Esophagus muscularis mucosa (tissue), 4 donors: ENCODE data around the gene GNG8. TPM values are rescaled to one million over a fixed set of nuclear protein-coding genes. Genes with fewer than 3 reads are reported as not detected.
A peak's percentile ranks its signal among the peaks of the same experiment; 100 is the strongest.

Experiments
- DNase-seq: peaks from one replicate; pipeline ENCODE4 v3.0.0-alpha.2; 2017; ENCODE audit errors: extremely low spot score
- H3K27ac ChIP-seq, 4 donors: fragments of 200-600 bp; sonication (generic); replicated peaks in 1 of 4; 1 replicate in 3 of 4; 2 replicates in 1 of 4; pipeline ENCODE4 v1.5.1; 2016 to 2019; ENCODE audit warnings: mild to moderate bottlenecking in 1 of 4
- H3K27me3 ChIP-seq, 4 donors: fragments of 200-600 bp; sonication (generic); one replicate each; pipeline versions ENCODE4 v1.5.1 to v1.6.0; 2016 to 2019
- H3K36me3 ChIP-seq, 4 donors: fragments of 200-600 bp; sonication (generic); one replicate each; pipeline ENCODE4 v1.5.1; 2016 to 2019
- H3K4me1 ChIP-seq, 4 donors: fragments of 200-600 bp; sonication (generic); one replicate each; pipeline ENCODE4 v1.5.1; 2016 to 2019
- H3K4me3 ChIP-seq, 4 donors: fragments of 200-600 bp; sonication (generic); 1 replicate in 2 of 4; 2 replicates in 2 of 4; pipeline ENCODE4 v1.5.1; 2016 to 2019; ENCODE audit warnings: mild to moderate bottlenecking in 4 of 4, moderate library complexity in 1 of 4
- H3K9me3 ChIP-seq, 4 donors: fragments of 200-600 bp; sonication (generic); 1 replicate in 3 of 4; 2 replicates in 1 of 4; pipeline ENCODE4 v1.5.1; 2016 to 2019
- CTCF ChIP-seq, 3 experiments: fragments of 200-600 bp in 2 of 3; fragments of 450-650 bp in 1 of 3; sonication (generic) in 2 of 3; IDR thresholded peaks; one replicate each; pipeline ENCODE4 v1.5.1; 2017 to 2019; ENCODE audit warnings: antibody characterized with exemption in 3 of 3, mild to moderate bottlenecking in 2 of 3, moderate library complexity in 1 of 3
- EP300 ChIP-seq: sonication (generic); formaldehyde crosslinking; IDR thresholded peaks from one replicate; pipeline ENCODE4 v1.6.1; 2017; ENCODE audit warnings: antibody characterized with exemption
- POLR2A ChIP-seq: fragments of 450-650 bp; IDR thresholded peaks from one replicate; pipeline ENCODE4 v1.6.1; 2017; ENCODE audit warnings: antibody characterized with exemption, moderate library complexity, mild to moderate bottlenecking, low read depth
- POLR2AphosphoS5 ChIP-seq, 2 donors: sonication (generic); formaldehyde crosslinking; IDR thresholded peaks; one replicate each; pipeline ENCODE4 v1.6.1; 2017; ENCODE audit warnings: antibody characterized with exemption in 2 of 2
- WGBS: methylation state at CpG from one replicate; pipeline ENCODE4 v1.1.5; 2018; 5-methylcytosine and 5-hydroxymethylcytosine counted together
- intact Hi-C: fragments of 100-400 bp; cut with DNase I; formaldehyde crosslinking; loops from one replicate; pipeline ENCODE4 v1.15.1; 2023
- total RNA-seq, 4 donors: library from RNA; depleted of rRNA; stranded (reverse); fragments of >200 nt; gene quantifications; one replicate each; pipeline versions ENCODE4 v1.1.0 to v1.2.1, GENCODE V29; 2016

The GNG8 gene
- total RNA-seq, 4 donors from 2014 or later, result not detected

GRCh38 chr19:46644720-46645119 lies 8.7 kb upstream of the GNG8 start:
- Histone ChIP-seq H3K36me3 (peaks cover 0 to 14% (median 3%) of the 10 kb centered on the region in 4 donors), H3K4me3 (no peak overlapping the region), H3K27ac (peak overlapping the region; percentile 67 to 78 (median 73)), H3K4me1 (peaks cover 2 to 50% (median 31%) of the 10 kb centered on the region in 4 donors), H3K27me3 (peaks cover 0 to 10% (median 0%) of the 10 kb centered on the region in 4 donors), H3K9me3 (no peaks in the 10 kb centered on the region)
- DNase-seq, result no peak
- intact Hi-C loops, result no loop called here
- peak in 1 of 2 donors; percentile 59 for TF ChIP-seq POLR2AphosphoS5 (IDR thresholded peaks at IDR 0.05)
- no peak for TF ChIP-seq EP300
- no peak for TF ChIP-seq POLR2A
- WGBS, result 30% methylated on average over 3 of the region's 3 CpGs

- WGBS, result 84% methylated on average over 2 of the region's 2 CpGs
- intact Hi-C loops, result no loop called here
- Histone ChIP-seq H3K36me3 (no peaks in the 10 kb centered on the region), H3K4me3 (no peak overlapping the region), H3K27ac (peak overlapping the region in 2 of 4 donors; percentile 88 to 91), H3K9me3 (no peaks in the 10 kb centered on the region), H3K4me1 (peaks cover 18 to 49% (median 40%) of the 10 kb centered on the region in 4 donors), H3K27me3 (no peaks in the 10 kb centered on the region)
- no peak for DNase-seq
- TF ChIP-seq CTCF (IDR thresholded peaks at IDR 0.05), result no peak
- TF ChIP-seq POLR2AphosphoS5 (IDR thresholded peaks at IDR 0.05), result no peak
- no peak for TF ChIP-seq EP300
- no peak for TF ChIP-seq POLR2A
Measured at GRCh38 chr19:46640656-46641055, 4.7 kb upstream of the GNG8 start.

GRCh38 chr19:46639358-46640182 lies 3.6 kb upstream of the GNG8 start:
- Histone ChIP-seq H3K9me3 (no peaks in the 10 kb centered on the region), H3K36me3 (no peaks in the 10 kb centered on the region), H3K4me3 (peak overlapping the region; percentile 52 to 65 (median 58)), H3K27ac (peak overlapping the region; percentile 84 to 91 (median 90)), H3K27me3 (peaks cover 0 to 7% (median 0%) of the 10 kb centered on the region in 4 donors), H3K4me1 (peaks cover 24 to 46% (median 36%) of the 10 kb centered on the region in 4 donors)
- DNase-seq, result no peak
- 30% methylated on average over 10 of the region's 49 CpGs for WGBS
- intact Hi-C loops, result no loop called here
- TF ChIP-seq POLR2AphosphoS5 (IDR thresholded peaks at IDR 0.05), result peak; percentile 66 to 80
- no peak for TF ChIP-seq POLR2A

GRCh38 chr19:46637224-46637623 lies 1.2 kb upstream of the GNG8 start:
- peaks cover 32 to 56% (median 45%) of the 10 kb centered on the region in 4 donors for H3K4me1 ChIP-seq
- H3K27ac ChIP-seq, result no peak overlapping the region
- DNase-seq, result no peak

GRCh38 chr19:46634656-46635218 lies 1.3 kb downstream of the GNG8 start:
- peak overlapping the region; percentile 37 to 52 (median 49) for H3K4me3 ChIP-seq
- H3K9me3 ChIP-seq, result no peaks in the 10 kb centered on the region
- H3K27me3 ChIP-seq, result peaks cover 0 to 10% (median 0%) of the 10 kb centered on the region in 4 donors
- H3K36me3 ChIP-seq, result no peaks in the 10 kb centered on the region
- H3K4me1 ChIP-seq, result peaks cover 30 to 59% (median 47%) of the 10 kb centered on the region in 4 donors
- intact Hi-C loops, result no loop called here
- no peak for DNase-seq
- peak overlapping the region in 1 of 4 donors; percentile 27 for H3K27ac ChIP-seq
- TF ChIP-seq POLR2A (no peak), POLR2AphosphoS5 (IDR thresholded peaks at IDR 0.05) (no peak), CTCF (IDR thresholded peaks at IDR 0.05) (no peak), EP300 (no peak)
- 8% methylated on average over 22 of the region's 23 CpGs for WGBS

More at GRCh38 chr19:46637224-46637623, 1.2 kb upstream of the GNG8 start:
- Histone ChIP-seq H3K36me3 (no peaks in the 10 kb centered on the region), H3K27me3 (peaks cover 0 to 10% (median 0%) of the 10 kb centered on the region in 4 donors), H3K4me3 (no peak overlapping the region), H3K9me3 (no peaks in the 10 kb centered on the region)
- intact Hi-C loops, result no loop called here
- WGBS, result 89% methylated on average over 14 of the region's 14 CpGs
- TF ChIP-seq EP300 (no peak), CTCF (IDR thresholded peaks at IDR 0.05) (no peak), POLR2A (no peak), POLR2AphosphoS5 (IDR thresholded peaks at IDR 0.05) (no peak)
